Progenitor cell of endocrine pancreas (in vitro differentiated cells): ENCODE measurements around the gene TMEM38A. TPM values are rescaled to one million over a fixed set of nuclear protein-coding genes. Genes with fewer than 3 reads are reported as not detected.
"Not testable (repeated sequence)": the region's sequence is repeated elsewhere in the genome, so short reads cannot be mapped to it uniquely, and the experiment has no call there.

ENCODE experiments used
- DNase-seq: peaks from one replicate; pipeline ENCODE4 v3.0.0; 2021; ENCODE audit warnings: low spot score; ENCODE audit not compliant: unreplicated experiment
- H3K27ac Mint-ChIP-seq: 2 replicates; pipeline ENCODE4 v1.8.0; 2021; ENCODE audit warnings: mild to moderate bottlenecking, moderate library complexity, mixed read lengths
- H3K27me3 Mint-ChIP-seq: 2 replicates; pipeline ENCODE4 v1.8.0; 2021; ENCODE audit warnings: mixed read lengths
- H3K36me3 Mint-ChIP-seq: 2 replicates; pipeline ENCODE4 v1.8.0; 2022; ENCODE audit warnings: mixed read lengths; ENCODE audit not compliant: insufficient read depth
- H3K4me1 Mint-ChIP-seq: 2 replicates; pipeline ENCODE4 v1.8.0; 2021; ENCODE audit warnings: low read depth, mixed read lengths
- H3K4me3 Mint-ChIP-seq: 2 replicates; pipeline ENCODE4 v1.8.0; 2021; ENCODE audit warnings: low read depth, mild to moderate bottlenecking, moderate library complexity, mixed read lengths
- H3K9me3 Mint-ChIP-seq: 2 replicates; pipeline ENCODE4 v1.8.0; 2021; ENCODE audit warnings: low read depth, mixed read lengths
- total RNA-seq: library from RNA; stranded (reverse); gene quantifications from 2 replicates; pipeline ENCODE4 v1.2.1, GENCODE V29; 2021
- TF ChIP-seq, protein P1 (sequence below): fragments of 200-600 bp; sonication (generic); IDR thresholded peaks from one replicate; pipeline ENCODE4 v1.5.0; 2021; ENCODE audit warnings: antibody characterized with exemption, mild to moderate bottlenecking; ENCODE audit not compliant: unreplicated experiment

The TMEM38A gene
- total RNA-seq, 1 donor from 2014 or later: 12.2 TPM

DNA sequence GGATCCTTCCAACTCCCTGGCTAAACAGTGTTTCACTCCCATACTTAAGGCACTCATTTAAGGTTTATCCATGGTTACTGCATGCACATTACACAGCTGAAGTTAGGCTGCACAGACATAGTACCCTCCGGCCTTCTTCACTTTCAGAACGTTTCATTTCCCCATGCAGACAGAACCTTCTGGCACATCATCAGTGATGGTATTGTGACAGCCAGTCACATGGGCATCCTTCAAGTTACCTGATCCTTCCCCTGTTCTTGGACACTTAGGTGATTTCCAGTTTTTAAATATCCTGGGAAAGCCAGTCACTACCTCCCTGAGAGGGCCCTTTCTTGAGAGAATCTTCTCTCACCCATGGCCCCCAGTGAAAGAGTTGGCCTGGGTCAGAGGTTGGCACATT is 10.1 kb upstream of the TMEM38A start:
- Mint-ChIP-seq H3K27me3 (no peaks in the 10 kb centered on the region), H3K36me3 (peaks cover 32% of the 10 kb centered on the region)

DNA sequence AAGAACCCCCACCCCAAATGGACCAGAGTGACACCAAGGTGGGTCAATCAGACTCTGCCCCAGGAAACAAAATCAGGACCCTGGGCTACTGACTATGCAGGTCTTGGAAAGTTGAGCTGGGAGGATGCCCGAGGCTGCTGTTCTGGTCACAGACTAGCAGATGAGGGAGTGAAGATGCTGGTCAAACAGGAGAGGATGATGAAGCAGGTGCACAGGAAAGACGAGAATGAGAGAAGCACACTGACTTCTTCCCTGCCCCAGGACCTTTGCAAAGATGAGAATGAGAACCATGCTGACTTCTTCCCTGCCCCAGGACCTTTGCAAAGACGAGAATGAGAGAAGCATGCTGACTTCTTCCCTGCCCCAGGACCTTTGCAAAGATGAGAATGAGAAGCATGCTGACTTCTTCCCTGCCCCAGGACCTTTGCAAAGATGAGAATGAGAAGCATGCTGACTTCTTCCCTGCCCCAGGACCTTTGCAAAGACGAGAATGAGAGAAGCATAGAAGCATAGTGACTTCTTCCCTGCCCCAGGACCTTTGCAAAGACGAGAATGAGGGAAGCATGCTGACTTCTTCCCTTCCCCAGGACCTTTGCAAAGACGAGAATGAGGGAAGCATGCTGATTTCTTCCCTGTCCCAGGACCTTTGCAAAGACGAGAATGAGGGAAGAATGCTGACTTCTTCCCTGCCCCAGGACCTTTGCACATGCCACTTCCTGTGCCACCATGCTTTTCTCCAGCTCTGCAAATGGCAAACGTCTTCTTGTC is 9.3 kb upstream of the TMEM38A start:
- not testable (repeated sequence) for H3K4me3 Mint-ChIP-seq, H3K27ac Mint-ChIP-seq, DNase-seq, H3K9me3 Mint-ChIP-seq, H3K27me3 Mint-ChIP-seq, H3K4me1 Mint-ChIP-seq
- H3K36me3 Mint-ChIP-seq: peaks cover 35% of the 10 kb centered on the region

More for the DNA sequence above, 10.1 kb upstream of the TMEM38A start:
- Mint-ChIP-seq H3K4me3 (no peak overlapping the region), H3K9me3 (no peaks in the 10 kb centered on the region), H3K4me1 (no peaks in the 10 kb centered on the region), H3K27ac (no peak overlapping the region)
- DNase-seq: no peak
- TF ChIP-seq, protein P1, sequence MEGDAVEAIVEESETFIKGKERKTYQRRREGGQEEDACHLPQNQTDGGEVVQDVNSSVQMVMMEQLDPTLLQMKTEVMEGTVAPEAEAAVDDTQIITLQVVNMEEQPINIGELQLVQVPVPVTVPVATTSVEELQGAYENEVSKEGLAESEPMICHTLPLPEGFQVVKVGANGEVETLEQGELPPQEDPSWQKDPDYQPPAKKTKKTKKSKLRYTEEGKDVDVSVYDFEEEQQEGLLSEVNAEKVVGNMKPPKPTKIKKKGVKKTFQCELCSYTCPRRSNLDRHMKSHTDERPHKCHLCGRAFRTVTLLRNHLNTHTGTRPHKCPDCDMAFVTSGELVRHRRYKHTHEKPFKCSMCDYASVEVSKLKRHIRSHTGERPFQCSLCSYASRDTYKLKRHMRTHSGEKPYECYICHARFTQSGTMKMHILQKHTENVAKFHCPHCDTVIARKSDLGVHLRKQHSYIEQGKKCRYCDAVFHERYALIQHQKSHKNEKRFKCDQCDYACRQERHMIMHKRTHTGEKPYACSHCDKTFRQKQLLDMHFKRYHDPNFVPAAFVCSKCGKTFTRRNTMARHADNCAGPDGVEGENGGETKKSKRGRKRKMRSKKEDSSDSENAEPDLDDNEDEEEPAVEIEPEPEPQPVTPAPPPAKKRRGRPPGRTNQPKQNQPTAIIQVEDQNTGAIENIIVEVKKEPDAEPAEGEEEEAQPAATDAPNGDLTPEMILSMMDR: no peak

DNA sequence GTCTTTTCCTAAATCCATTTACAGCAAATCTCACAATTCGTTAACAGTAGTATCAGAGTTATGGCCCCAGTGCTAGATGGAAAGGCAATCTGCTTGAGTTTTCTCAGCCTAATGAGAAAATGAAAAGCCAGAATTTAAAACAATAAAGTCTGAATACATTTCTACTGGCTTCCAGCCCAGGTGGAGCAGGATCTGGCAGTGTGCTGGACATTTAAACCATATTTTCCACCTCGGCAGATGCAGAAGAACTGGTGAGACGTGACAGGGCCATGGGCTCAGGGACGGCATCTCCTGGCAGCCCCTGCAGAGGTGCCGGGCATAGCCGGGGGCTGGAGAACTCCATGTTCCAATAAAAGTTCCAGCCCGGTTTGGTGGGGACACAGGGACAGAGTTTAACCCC is 8.1 kb upstream of the TMEM38A start:
- DNase-seq: no peak
- Mint-ChIP-seq H3K36me3 (peaks cover 33% of the 10 kb centered on the region), H3K9me3 (no peaks in the 10 kb centered on the region), H3K27ac (no peak overlapping the region), H3K4me3 (no peak overlapping the region), H3K27me3 (no peaks in the 10 kb centered on the region), H3K4me1 (no peaks in the 10 kb centered on the region)
- TF ChIP-seq, protein P1: no peak

DNA sequence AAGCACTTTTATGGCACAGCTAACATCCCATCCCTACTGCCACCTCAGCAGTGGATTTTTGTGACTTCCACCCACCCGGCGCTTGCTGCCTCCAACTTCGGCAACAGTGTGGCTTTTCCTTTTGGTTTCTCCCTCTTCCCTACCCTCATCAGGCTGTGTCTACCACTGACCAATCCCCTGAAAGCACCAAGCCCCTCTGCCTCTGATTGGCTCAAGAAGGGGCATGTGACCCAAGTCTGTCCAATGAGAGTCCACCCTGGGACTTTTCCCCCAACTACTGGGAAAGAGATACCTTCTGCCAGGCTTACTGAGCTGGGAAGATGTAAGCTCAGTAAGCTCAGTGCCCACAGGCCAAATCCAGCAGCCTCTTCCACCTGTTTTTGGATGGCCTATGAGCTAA is 6.8 kb upstream of the TMEM38A start:
- DNase-seq: no peak
- H3K27me3 Mint-ChIP-seq: no peaks in the 10 kb centered on the region
- H3K4me1 Mint-ChIP-seq: peaks cover 9% of the 10 kb centered on the region
- H3K9me3 Mint-ChIP-seq: no peaks in the 10 kb centered on the region
- peaks cover 34% of the 10 kb centered on the region for H3K36me3 Mint-ChIP-seq
- H3K27ac Mint-ChIP-seq: no peak overlapping the region
- TF ChIP-seq, protein P1: no peak
- H3K4me3 Mint-ChIP-seq: no peak overlapping the region

DNA sequence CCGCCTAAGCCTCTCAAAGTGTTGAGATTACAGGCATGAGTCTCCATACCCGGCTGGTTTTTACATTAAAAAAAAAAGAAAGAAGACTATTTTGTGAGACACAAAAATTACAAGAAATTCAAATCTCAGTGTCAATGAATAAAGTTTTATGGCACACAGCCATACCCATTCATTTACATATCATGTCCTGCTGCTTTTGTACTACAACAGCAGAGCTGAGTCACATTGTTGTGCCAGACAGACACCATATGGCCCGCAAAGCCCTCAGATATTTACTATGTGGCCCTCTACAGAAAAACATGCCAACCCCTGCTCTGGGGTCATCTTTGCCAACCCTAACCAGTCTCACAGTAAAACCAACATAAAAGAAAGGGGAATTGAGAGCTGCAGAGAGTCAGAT is 6.3 kb upstream of the TMEM38A start:
- TF ChIP-seq, protein P1: no peak
- H3K9me3 Mint-ChIP-seq: no peaks in the 10 kb centered on the region
- no peak overlapping the region for H3K27ac Mint-ChIP-seq
- H3K4me1 Mint-ChIP-seq: peaks cover 9% of the 10 kb centered on the region
- no peak for DNase-seq
- H3K36me3 Mint-ChIP-seq: peaks cover 32% of the 10 kb centered on the region
- H3K27me3 Mint-ChIP-seq: no peaks in the 10 kb centered on the region
- no peak overlapping the region for H3K4me3 Mint-ChIP-seq

DNA sequence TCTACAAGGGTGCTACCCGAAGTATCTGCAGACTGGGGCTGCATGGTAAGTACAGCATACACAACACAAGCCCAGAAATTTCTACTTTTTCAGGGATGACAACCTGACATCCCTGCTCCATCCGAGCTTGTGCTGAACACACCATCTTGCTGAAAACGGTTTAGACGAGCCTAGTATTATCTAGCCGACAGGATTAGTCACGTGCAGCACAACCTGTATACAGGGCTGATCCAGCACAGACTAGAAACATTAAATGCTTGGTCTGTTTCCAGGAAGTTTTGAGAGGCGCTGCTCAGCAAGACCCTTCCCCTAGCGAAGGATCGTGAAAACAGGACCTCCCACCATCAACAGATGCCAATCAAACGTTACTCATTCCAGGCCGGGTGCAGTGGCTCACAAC is 5.2 kb upstream of the TMEM38A start:
- no peak overlapping the region for H3K27ac Mint-ChIP-seq
- peaks cover 28% of the 10 kb centered on the region for H3K36me3 Mint-ChIP-seq
- no peaks in the 10 kb centered on the region for H3K27me3 Mint-ChIP-seq

More for the DNA sequence above, 5.2 kb upstream of the TMEM38A start:
- no peak overlapping the region for H3K4me3 Mint-ChIP-seq
- H3K9me3 Mint-ChIP-seq: no peaks in the 10 kb centered on the region
- no peak for DNase-seq
- peaks cover 9% of the 10 kb centered on the region for H3K4me1 Mint-ChIP-seq
- TF ChIP-seq, protein P1: no peak
